GM12891 (cell line): ENCODE measurements around the gene GUCY1A1.

Experiments used
- POLR2A ChIP-seq: IDR thresholded peaks from 2 replicates; pipeline ENCODE4 v1.6.1; 2011; ENCODE audit warnings: low read depth, low read length, control low read depth
- POLR2AphosphoS5 ChIP-seq: IDR thresholded peaks from 2 replicates; pipeline ENCODE4 v1.6.1; 2011; ENCODE audit warnings: low read depth, low read length, control low read depth
- POU2F2 ChIP-seq: IDR thresholded peaks from 2 replicates; pipeline ENCODE4 v1.6.1; 2011; ENCODE audit warnings: low read depth, mild to moderate bottlenecking, control low read depth, low read length, moderate library complexity
- SPI1 ChIP-seq: IDR thresholded peaks from 2 replicates; pipeline ENCODE4 v1.6.1; 2011; ENCODE audit warnings: low read depth, low read length, control low read depth
- TAF1 ChIP-seq: IDR thresholded peaks from 2 replicates; pipeline ENCODE4 v1.6.1; 2011; ENCODE audit warnings: low read depth, low read length, control low read depth

GRCh38 chr4:155693015-155693663 is 26.5 kb downstream of the GUCY1A1 start:
- TF ChIP-seq POLR2A (no peak), POLR2AphosphoS5 (no peak), TAF1 (no peak), SPI1 (no peak), POU2F2 (no peak)
